ENCODE measurements around the gene DNAJA2. TPM values are rescaled to one million over a fixed set of nuclear protein-coding genes. Genes with fewer than 3 reads are reported as not detected.

The DNAJA2 gene
- total RNA-seq, 1 donor from 2014 or later = 76.1 TPM

DNA sequence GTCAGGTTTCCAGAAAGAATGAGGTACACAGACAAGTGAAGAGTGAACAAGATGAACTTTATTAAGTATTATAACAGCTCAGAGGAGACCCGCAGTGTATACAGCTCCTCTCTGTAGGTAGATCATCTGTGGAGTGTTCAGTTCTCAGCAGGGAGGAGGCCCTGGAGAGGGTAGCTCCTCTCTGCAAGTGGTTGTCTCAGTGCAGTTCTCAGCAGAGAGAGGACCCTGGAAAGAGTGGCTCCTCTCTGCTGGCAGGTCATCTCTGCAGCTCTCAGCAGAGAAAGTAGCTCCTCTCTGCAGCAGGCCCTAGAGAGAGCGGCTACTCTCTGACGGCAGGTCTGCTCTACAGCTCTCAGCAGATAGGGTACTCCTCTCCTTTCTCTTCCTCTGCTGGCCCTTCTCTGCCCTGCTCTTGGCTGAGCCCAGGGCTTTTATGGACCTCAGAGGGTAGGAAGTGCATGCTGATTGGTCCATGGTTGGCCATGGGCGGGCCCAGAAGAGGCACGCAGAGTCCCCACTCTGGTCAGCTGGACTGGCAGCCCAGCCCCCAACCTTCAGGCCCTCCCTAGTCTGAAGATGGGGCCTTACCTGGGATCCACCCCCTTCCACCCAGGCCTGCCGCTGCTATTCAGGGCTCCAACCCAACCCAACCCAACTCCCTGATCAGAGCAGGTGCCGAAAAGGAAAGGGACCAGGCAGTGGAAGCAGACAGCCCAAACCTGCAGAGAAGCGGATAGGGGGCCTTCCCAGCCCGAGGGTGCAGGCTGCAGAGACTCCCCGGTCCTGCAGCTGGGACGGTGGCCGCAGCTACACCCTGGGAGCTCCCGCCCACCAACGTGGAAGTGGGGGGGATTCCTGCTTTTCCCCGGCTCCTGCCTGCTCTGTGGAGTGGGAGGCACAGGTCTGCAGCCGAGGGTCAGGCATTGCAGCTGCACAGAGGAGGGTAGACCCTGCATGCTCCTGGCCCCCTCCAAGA lies 18.5 kb upstream of the DNAJA2 start:
- no peak for DNase-seq (ENCODE audit: low read depth)

DNA sequence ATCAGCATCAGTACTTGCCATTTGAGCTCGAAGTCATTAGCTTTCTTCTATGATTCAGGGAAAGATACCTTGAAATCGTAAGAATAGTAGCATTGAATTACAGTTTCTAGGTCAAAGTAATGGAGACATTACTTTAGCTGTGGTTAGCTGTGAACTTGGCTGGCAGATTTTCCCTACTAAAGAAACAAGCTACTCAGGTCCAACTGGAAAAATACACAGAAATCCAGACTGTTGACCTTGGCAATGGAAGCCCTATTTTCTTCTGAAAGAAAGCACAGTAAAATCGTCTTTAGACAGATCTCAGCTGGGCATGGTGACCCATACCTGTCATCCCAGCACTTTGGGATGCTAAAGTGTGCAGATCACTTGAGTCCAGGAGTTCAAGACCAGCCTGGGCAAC lies 13.4 kb upstream of the DNAJA2 start:
- Mint-ChIP-seq H3K27me3 (ENCODE audit: low read depth, unreplicated experiment) (no peaks in the 10 kb centered on the region), H3K4me3 (ENCODE audit: unreplicated experiment) (no peak overlapping the region), H3K27ac (ENCODE audit: unreplicated experiment) (no peak overlapping the region), H3K36me3 (ENCODE audit: low read depth, unreplicated experiment) (no peaks in the 10 kb centered on the region), H3K9me3 (ENCODE audit: unreplicated experiment) (peaks cover 3% of the 10 kb centered on the region), H3K4me1 (ENCODE audit: low read depth, unreplicated experiment) (no peaks in the 10 kb centered on the region)
- H3K9me3 ChIP-seq (ENCODE audit: insufficient read depth, low read depth, low read length) = no peaks in the 10 kb centered on the region
- no peak for TF ChIP-seq EZH2 (IDR thresholded peaks at IDR 0.05; ENCODE audit: insufficient read depth, low read length)
- TF ChIP-seq, protein P1, sequence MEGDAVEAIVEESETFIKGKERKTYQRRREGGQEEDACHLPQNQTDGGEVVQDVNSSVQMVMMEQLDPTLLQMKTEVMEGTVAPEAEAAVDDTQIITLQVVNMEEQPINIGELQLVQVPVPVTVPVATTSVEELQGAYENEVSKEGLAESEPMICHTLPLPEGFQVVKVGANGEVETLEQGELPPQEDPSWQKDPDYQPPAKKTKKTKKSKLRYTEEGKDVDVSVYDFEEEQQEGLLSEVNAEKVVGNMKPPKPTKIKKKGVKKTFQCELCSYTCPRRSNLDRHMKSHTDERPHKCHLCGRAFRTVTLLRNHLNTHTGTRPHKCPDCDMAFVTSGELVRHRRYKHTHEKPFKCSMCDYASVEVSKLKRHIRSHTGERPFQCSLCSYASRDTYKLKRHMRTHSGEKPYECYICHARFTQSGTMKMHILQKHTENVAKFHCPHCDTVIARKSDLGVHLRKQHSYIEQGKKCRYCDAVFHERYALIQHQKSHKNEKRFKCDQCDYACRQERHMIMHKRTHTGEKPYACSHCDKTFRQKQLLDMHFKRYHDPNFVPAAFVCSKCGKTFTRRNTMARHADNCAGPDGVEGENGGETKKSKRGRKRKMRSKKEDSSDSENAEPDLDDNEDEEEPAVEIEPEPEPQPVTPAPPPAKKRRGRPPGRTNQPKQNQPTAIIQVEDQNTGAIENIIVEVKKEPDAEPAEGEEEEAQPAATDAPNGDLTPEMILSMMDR (IDR thresholded peaks at IDR 0.05; ENCODE audit: insufficient read depth, low read depth, low read length) = no peak
- no peak overlapping the region for H3K9ac ChIP-seq (ENCODE audit: low read length)
- no peaks in the 10 kb centered on the region for H4K20me1 ChIP-seq (ENCODE audit: insufficient read depth, low read length)
- FAIRE-seq (no peak), DNase-seq (ENCODE audit: low read depth) (peak; percentile 50)
- no peaks in the 10 kb centered on the region for H3K4me1 ChIP-seq (ENCODE audit: insufficient read depth, low read length)
- H3K79me2 ChIP-seq (ENCODE audit: insufficient read depth, low read length) = no peaks in the 10 kb centered on the region
- no peak overlapping the region for H3K27ac ChIP-seq (ENCODE audit: low read depth, low read length)
- H2AFZ ChIP-seq (ENCODE audit: low read depth, low read length) = no peak overlapping the region
- no peak overlapping the region for H3K4me2 ChIP-seq (ENCODE audit: low read length)
- H3K27me3 ChIP-seq (ENCODE audit: insufficient read depth, low read length) = no peaks in the 10 kb centered on the region
- no peak overlapping the region for H3K4me3 ChIP-seq (ENCODE audit: insufficient read depth, low read depth, low read length)
- H3K36me3 ChIP-seq (ENCODE audit: insufficient read depth, low read length) = no peaks in the 10 kb centered on the region

More for the DNA sequence above, 18.5 kb upstream of the DNAJA2 start:
- Histone ChIP-seq H3K4me3 (ENCODE audit: insufficient read depth, low read depth, low read length) (no peak overlapping the region), H3K4me1 (ENCODE audit: insufficient read depth, low read length) (no peaks in the 10 kb centered on the region), H3K9me3 (ENCODE audit: insufficient read depth, low read depth, low read length) (no peaks in the 10 kb centered on the region), H3K9ac (ENCODE audit: low read length) (no peak overlapping the region), H3K36me3 (ENCODE audit: insufficient read depth, low read length) (no peaks in the 10 kb centered on the region), H4K20me1 (ENCODE audit: insufficient read depth, low read length) (no peaks in the 10 kb centered on the region), H3K27me3 (ENCODE audit: insufficient read depth, low read length) (no peaks in the 10 kb centered on the region), H3K27ac (ENCODE audit: low read depth, low read length) (no peak overlapping the region), H2AFZ (ENCODE audit: low read depth, low read length) (no peak overlapping the region), H3K4me2 (ENCODE audit: low read length) (no peak overlapping the region), H3K79me2 (ENCODE audit: insufficient read depth, low read length) (no peaks in the 10 kb centered on the region)
- Mint-ChIP-seq H3K4me1 (ENCODE audit: low read depth, unreplicated experiment) (no peaks in the 10 kb centered on the region), H3K27ac (ENCODE audit: unreplicated experiment) (no peak overlapping the region), H3K4me3 (ENCODE audit: unreplicated experiment) (no peak overlapping the region), H3K9me3 (ENCODE audit: unreplicated experiment) (peaks cover 6% of the 10 kb centered on the region), H3K27me3 (ENCODE audit: low read depth, unreplicated experiment) (no peaks in the 10 kb centered on the region), H3K36me3 (ENCODE audit: low read depth, unreplicated experiment) (no peaks in the 10 kb centered on the region)
- TF ChIP-seq, protein P1 (IDR thresholded peaks at IDR 0.05; ENCODE audit: insufficient read depth, low read depth, low read length) = no peak
- no peak for TF ChIP-seq EZH2 (IDR thresholded peaks at IDR 0.05; ENCODE audit: insufficient read depth, low read length)
- no peak for FAIRE-seq

DNA sequence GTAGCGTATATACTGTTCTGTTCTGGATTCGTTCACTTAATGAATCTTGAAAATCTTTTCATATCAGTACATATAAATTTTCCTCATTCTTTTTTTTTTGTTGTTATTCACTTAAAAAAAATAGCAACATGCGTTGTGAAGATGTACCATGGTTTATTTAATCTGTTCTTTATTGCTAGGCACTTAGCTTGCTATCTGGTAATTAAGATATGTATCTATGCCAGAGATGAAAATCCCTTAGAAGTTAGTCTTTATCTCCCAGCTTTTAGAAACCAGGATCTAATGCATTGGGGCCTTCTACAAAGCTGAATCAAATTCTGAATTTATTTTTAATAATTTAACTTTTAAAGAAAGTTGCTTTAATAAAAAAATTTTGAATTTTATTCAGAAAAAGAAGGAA lies 13.0 kb upstream of the DNAJA2 start:
- H3K4me3 Mint-ChIP-seq (ENCODE audit: unreplicated experiment) = no peak overlapping the region
- H3K9me3 Mint-ChIP-seq (ENCODE audit: unreplicated experiment) = peaks cover 3% of the 10 kb centered on the region
- DNase-seq (ENCODE audit: low read depth) = no peak
- H3K27ac ChIP-seq (ENCODE audit: low read depth, low read length) = no peak overlapping the region
- H4K20me1 ChIP-seq (ENCODE audit: insufficient read depth, low read length) = no peaks in the 10 kb centered on the region
- H3K36me3 Mint-ChIP-seq (ENCODE audit: low read depth, unreplicated experiment) = no peaks in the 10 kb centered on the region
- no peak overlapping the region for H3K27ac Mint-ChIP-seq (ENCODE audit: unreplicated experiment)
- no peak for FAIRE-seq
- no peak overlapping the region for H3K4me2 ChIP-seq (ENCODE audit: low read length)
- no peak overlapping the region for H3K4me3 ChIP-seq (ENCODE audit: insufficient read depth, low read depth, low read length)
- H3K27me3 ChIP-seq (ENCODE audit: insufficient read depth, low read length) = no peaks in the 10 kb centered on the region
- no peaks in the 10 kb centered on the region for H3K4me1 ChIP-seq (ENCODE audit: insufficient read depth, low read length)
- H3K9me3 ChIP-seq (ENCODE audit: insufficient read depth, low read depth, low read length) = no peaks in the 10 kb centered on the region
- no peaks in the 10 kb centered on the region for H3K36me3 ChIP-seq (ENCODE audit: insufficient read depth, low read length)
- no peaks in the 10 kb centered on the region for H3K27me3 Mint-ChIP-seq (ENCODE audit: low read depth, unreplicated experiment)
- H2AFZ ChIP-seq (ENCODE audit: low read depth, low read length) = no peak overlapping the region
- no peak for TF ChIP-seq EZH2 (IDR thresholded peaks at IDR 0.05; ENCODE audit: insufficient read depth, low read length)
- TF ChIP-seq, protein P1 (IDR thresholded peaks at IDR 0.05; ENCODE audit: insufficient read depth, low read depth, low read length) = no peak
- H3K9ac ChIP-seq (ENCODE audit: low read length) = no peak overlapping the region
- H3K4me1 Mint-ChIP-seq (ENCODE audit: low read depth, unreplicated experiment) = no peaks in the 10 kb centered on the region
- H3K79me2 ChIP-seq (ENCODE audit: insufficient read depth, low read length) = no peaks in the 10 kb centered on the region
